Measurements from ENCODE around the gene KLF11. TPM values are rescaled to one million over a fixed set of nuclear protein-coding genes. Genes with fewer than 3 reads are reported as not detected.
"Not testable (repeated sequence)": the region's sequence is repeated elsewhere in the genome, so short reads cannot be mapped to it uniquely, and the experiment has no call there.

Gene KLF11
- total and polyA plus RNA-seq, 11 donors, result 5.4 to 43.8 (median 19.4) TPM

DNA sequence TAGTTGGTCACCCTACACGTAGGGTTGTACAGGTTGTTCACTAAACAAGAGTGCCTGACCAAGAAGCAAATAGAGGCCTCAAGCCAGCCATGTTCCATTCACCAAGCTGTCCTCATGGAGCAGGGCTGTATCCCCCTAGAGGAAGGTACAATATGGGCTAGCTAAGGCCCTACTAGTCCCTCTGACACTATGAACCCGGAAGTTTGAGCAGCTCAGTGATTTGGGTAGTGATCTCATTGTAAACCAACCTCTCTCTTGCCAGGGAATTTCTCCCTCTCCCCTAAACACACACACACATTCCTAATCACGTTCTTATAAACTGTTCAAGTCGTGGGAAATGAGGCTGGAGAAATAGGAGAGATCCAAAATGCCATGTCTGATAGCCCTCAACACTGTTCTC lies 43.6 kb downstream of the KLF11 start:
- intact Hi-C loops (cut with DNase I), result no loop called here
- Histone ChIP-seq H3K27me3 (peaks cover 0 to 51% (median 11%) of the 10 kb centered on the region in 9 donors), H3K36me3 (no peaks in the 10 kb centered on the region), H3K27ac (no peak overlapping the region), H3K4me3 (no peak overlapping the region), H3K9me3 (no peaks in the 10 kb centered on the region), H3K4me1 (peaks cover 0 to 12% (median 5%) of the 10 kb centered on the region in 12 donors)
- 72 to 84% (median 78%) methylated on average over 4 of the region's 4 CpGs for WGBS, 4 donors
- TF ChIP-seq CTCF (IDR thresholded peaks at IDR 0.05), result no peak
- TF ChIP-seq POLR2A (IDR thresholded peaks at IDR 0.05), result no peak
- ATAC-seq, result no peak
- DNase-seq, result no peak

DNA sequence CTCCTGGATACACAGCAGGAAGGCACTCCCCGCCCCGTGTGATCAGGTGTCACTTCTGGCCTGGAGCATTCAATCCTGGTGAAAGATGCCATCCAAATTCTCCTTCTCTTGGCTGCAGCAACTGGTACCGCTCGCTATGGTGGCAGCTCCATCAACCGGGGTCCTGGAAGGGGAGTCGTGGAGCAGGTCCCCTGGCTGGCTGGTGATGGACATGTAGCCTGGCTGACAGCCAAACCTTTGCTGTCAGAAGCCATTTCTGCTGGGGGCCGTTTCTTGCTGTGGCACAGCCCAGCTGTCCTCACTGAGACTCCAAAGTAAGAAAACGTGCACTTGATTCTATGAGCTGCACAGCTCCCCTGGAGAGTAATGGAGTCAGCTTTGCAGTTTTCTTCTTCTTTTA lies 44.0 kb downstream of the KLF11 start:
- no peak overlapping the region for H3K4me3 ChIP-seq
- DNase-seq (no peak), ATAC-seq (no peak)
- WGBS, 4 donors, result 55 to 63% (median 61%) methylated on average over 8 of the region's 8 CpGs
- no peaks in the 10 kb centered on the region for H3K36me3 ChIP-seq
- H3K27ac ChIP-seq, result no peak overlapping the region
- H3K27me3 ChIP-seq, result peaks cover 0 to 48% (median 11%) of the 10 kb centered on the region in 9 donors
- no peaks in the 10 kb centered on the region for H3K9me3 ChIP-seq
- peaks cover 0 to 12% (median 5%) of the 10 kb centered on the region in 12 donors for H3K4me1 ChIP-seq
- TF ChIP-seq CTCF (IDR thresholded peaks at IDR 0.05) (no peak), POLR2A (IDR thresholded peaks at IDR 0.05) (no peak)
- intact Hi-C loops (cut with DNase I), result no loop called here

- no peaks in the 10 kb centered on the region for H3K36me3 ChIP-seq
- ATAC-seq (no peak), DNase-seq (no peak)
- H3K4me1 ChIP-seq, result peaks cover 0 to 12% (median 2%) of the 10 kb centered on the region in 12 donors
- no peaks in the 10 kb centered on the region for H3K9me3 ChIP-seq
- no peak overlapping the region for H3K4me3 ChIP-seq
- H3K27ac ChIP-seq, result no peak overlapping the region
- intact Hi-C loops (cut with DNase I), result loop anchor here in 1 of 10 donors (10.0 kb wide), 1 partner anchor 285 kb away; no protein-coding TSS in a partner anchor
- 48 to 69% (median 63%) methylated on average over 5 of the region's 5 CpGs for WGBS, 4 donors
- peaks cover 0 to 53% (median 31%) of the 10 kb centered on the region in 9 donors for H3K27me3 ChIP-seq
- no peak for TF ChIP-seq CTCF (IDR thresholded peaks at IDR 0.05)
- no peak for TF ChIP-seq POLR2A (IDR thresholded peaks at IDR 0.05)
Observed at GRCh38 chr2:10089565-10090190, 46.3 kb downstream of the KLF11 start.

GRCh38 chr2:10091182-10091888 lies 48.0 kb downstream of the KLF11 start:
- intact Hi-C loops (cut with DNase I), result loop anchor here in 1 of 10 donors (10.0 kb wide), 1 partner anchor 287 kb away; no protein-coding TSS in a partner anchor
- Histone ChIP-seq H3K4me1 (peaks cover 0 to 12% (median 2%) of the 10 kb centered on the region in 12 donors), H3K27ac (no peak overlapping the region), H3K27me3 (peaks cover 0 to 54% (median 31%) of the 10 kb centered on the region in 9 donors), H3K4me3 (peak overlapping the region in 11 of 12 donors; percentile 19 to 56 (median 35)), H3K9me3 (no peaks in the 10 kb centered on the region), H3K36me3 (no peaks in the 10 kb centered on the region)
- no peak for TF ChIP-seq CTCF (IDR thresholded peaks at IDR 0.05)
- no peak for TF ChIP-seq POLR2A (IDR thresholded peaks at IDR 0.05)
- peak in 2 of 5 donors; percentile 40 to 67 for DNase-seq
- WGBS, 4 donors, result 17 to 24% (median 21%) methylated on average over 23 to 52 of the region's 52 CpGs
- ATAC-seq, result peak in 3 of 4 donors; percentile 54 to 67 (median 67)

- H3K9me3 ChIP-seq, DNase-seq, H3K36me3 ChIP-seq, H3K27ac ChIP-seq, ATAC-seq: not testable (repeated sequence)
- intact Hi-C loops (cut with DNase I), result loop anchor here in 1 of 10 donors (10.0 kb wide), 1 partner anchor 287 kb away; no protein-coding TSS in a partner anchor
- peaks cover 0 to 12% (median 2%) of the 10 kb centered on the region in 12 donors for H3K4me1 ChIP-seq
- peak overlapping the region in 3 of 12 donors; percentile 32 to 56 (median 38) for H3K4me3 ChIP-seq
- H3K27me3 ChIP-seq, result peaks cover 0 to 54% (median 31%) of the 10 kb centered on the region in 9 donors
- 88 to 96% (median 93%) methylated on average over 2 of the region's 2 CpGs for WGBS, 4 donors
Observed at GRCh38 chr2:10091889-10092244, 48.5 kb downstream of the KLF11 start.
